Endometrium (tissue), 2 donors: ENCODE data around the gene MPZL2.
"Not testable (repeated sequence)": the region's sequence is repeated elsewhere in the genome, so short reads cannot be mapped to it uniquely, and the experiment has no call there.

Experiments used
- FAIRE-seq: peaks from 2 replicates; lab custom pipeline; 2012; peaks lifted over from hg19 to GRCh38; lab: Jason Lieb, UNC
- donor health status: control.
- donor health status: control.

MPZL2 gene

DNA sequence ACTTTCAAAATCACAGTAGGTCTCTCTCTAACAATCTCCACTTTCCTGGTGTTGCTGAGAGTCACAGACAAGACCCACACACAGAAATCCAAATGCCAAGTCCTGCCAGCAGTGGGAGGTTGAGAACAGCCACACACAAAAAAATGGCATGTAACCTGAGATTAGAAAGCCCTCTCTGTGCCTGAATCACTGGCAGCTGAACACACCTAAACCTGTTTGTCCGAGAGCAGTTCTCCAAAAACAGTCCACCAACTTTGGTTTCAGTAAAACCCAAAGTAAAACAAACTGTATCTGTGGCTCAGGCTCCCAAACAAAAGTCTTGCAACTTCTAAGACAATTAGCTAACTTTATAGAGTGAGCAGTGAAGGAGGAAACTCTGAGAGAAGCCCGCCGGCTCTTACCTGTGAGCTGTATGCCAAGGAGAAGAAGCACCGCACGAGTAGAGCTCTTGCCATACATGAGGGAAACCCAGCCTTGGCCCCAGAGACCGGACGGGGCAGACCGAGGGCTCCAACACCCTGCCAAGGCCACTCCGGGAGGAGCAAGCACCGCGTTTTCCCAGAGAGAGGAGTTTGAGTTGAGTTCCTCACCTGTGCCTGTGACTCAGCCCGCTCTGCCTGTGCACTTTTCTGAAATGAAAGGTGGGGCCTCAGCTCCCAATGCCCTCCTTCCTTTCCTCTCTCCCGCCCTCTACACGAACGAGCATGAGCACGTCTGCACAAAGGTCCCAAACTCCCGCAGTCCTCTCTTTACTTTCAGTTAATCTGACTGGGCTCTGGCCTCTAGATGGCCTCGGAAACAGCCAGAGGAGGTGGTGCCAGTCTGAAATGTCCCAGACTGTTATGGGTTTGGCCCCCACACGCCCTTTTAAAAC, at the start of gene MPZL2:
Gene MPZL2, minus strand, starts transcription at position 603 of the 874 bp plus-strand sequence. Its CDS starts 144 bp downstream, at position 459.
- no peak for FAIRE-seq

DNA sequence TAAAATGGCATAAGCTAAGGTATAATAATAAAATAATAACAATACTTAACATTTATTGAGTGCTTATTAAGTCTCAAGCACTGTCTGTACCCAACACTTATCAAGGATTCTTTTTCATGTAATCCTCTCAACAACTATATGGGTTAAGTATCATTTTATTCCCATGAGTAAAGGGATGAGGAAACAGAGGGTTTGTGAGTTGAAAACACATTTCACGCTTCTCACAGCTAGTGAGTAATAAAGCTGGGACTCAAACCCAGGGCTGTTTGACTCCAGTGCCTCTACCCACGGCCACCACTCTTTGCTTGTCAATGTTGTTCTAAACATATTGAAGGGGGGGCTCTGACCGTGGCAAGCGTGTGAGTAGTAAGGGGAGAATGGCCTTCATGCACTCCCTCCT, 49.1 kb upstream of the MPZL2 start:
- no peak for FAIRE-seq

DNA sequence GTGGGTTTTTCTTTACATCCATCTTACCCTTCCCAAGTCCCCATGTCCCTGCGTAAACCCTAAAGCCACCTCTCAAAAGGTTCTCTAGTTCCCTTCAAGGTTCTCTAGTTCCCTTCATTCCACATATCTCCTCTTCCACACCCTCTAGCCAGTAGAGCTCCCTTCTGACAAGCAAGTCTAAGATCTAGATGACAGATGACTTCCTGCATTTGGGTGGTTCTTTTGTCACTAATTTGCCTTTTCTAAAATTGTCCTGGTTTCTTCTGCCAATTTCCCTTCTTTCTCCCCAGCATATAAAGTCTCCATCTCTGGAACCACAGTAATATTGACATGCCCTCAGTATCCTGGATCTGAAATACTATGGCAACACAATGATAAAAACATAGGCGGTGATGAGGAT, 48.2 kb upstream of the MPZL2 start:
- no peak for FAIRE-seq

DNA sequence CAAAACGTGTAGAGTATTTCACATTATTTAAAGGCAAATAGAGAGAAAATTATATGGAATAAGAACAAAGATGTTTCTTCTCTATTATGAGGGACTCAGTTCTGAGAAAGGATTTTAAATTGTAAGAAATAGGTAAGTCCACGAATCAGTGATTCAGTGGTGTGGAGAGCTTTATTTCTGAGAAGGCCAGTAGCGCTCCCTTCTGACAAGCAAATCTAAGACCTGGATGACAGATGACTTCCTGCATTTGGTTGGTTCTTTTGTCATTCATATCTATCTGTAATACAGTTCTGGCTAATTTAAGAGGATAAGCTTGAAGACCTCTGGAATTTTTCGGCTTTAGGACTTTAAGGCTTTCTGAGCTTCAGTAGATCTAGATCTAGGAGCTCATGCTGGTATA, 47.4 kb upstream of the MPZL2 start:
- no peak for FAIRE-seq

DNA sequence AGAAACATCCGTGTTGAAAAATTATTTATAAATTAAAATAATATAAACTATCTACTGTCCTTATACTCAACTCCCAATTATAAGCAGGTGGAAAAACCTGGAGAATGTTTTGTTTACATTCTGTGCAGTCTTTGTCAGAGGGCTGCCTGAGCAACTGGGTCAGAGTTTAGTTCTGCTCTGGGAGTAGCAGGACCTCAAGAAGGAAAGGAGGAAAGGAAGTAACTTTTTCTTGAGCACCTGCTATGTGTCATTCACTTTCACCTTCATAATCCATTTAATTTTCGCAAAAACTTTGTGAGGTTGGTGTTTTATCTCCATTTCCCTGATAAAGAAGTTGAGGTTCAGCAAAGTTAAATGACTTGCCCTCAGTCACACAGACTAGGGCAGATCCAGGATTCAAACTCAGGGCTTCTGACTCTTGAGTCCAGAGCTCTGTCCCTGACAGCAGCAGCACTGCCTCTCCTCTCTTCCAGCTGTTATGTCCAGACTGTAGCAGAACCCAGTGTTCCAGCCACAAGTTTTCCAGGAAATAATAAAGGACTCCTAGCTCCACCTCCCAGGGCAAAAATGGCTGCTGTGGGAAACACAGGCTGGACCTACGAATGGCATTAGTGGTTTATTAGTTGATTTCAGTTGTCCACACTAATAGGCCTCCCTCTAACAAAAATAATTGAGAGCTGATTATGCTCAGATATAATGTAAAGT, 46.8 kb upstream of the MPZL2 start:
- FAIRE-seq, result no peak

DNA sequence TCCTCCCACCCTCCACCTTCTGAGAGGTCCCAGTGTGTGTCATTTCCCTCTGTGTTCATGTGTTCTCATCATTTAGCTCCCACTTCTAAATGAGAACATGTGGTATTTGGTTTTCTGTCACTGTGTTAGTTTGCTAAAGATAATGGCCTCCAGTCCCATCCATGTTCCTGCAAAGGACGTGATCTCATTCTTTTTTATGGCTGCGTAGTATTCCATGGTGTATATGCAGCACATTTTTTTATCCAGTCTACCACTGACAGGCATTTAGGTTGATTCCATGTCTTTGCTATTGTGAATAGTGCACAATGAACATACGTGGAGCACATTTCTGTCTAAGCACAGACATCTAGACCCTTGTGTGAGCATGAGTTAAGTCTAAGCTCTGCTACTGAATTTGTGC, 46.2 kb upstream of the MPZL2 start:
- FAIRE-seq, result no peak

DNA sequence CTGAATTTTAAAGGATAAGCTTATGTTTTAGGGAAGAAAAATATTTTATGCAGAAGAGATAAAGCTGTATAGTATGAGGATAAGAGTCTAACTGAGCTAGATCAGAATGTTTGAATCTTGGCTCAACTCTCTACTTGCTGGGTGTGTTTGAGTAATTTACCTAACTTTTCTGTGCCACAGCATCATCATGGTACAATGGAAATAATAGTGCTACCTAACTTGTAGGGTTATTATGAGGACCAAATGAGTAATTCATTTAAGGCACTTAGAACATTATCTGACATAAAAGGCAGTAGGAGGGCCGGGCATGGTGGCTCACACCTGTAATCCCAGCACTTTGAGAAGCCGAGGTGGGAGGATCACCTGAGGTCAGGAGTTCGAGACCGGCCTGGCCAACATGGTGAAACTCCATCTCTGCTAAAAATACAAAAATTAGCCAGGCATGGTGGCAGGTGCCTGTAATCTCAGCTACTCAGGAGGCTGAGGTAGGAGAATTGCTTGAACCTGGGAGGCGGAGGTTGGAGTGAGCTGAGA, 45.0 kb upstream of the MPZL2 start:
- FAIRE-seq, result not testable (repeated sequence)

DNA sequence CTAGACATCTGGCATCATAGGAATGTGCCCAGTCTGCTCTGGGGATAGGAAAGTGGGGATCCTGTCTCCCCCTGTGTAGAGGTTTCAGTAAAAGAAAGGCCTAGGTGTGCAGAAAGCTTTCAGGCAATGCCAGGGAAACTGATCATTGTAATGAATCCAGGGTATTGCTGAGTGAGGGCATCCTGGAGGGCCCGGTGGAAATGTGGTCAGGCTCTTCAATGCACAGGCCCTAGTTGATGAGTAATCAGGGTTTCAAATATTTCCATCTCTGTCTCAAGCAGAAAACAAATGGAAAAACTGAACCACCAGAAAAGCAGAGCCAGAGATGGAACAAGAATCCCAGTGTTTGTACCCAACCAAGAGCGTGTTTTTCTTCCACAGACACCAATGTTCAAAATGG, 42.5 kb upstream of the MPZL2 start:
- no peak for FAIRE-seq

DNA sequence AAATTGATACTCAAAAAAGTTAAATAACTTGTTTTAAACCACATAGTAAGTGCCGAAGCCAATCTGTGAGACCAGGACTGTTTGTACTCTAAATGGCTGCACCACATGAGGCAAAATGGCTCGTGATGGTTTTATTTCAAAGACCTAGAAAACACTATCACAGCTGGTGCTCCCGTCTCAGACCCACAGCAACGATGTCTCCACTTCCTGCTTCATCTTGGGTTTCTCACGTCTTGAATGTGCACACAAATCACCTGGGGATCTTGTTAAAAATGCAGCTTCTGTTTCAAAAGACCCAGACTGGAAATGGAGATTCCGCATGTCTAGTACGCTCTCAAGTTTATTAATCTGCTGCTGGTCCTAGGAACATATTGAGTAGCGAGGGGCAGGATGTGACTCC, 41.6 kb upstream of the MPZL2 start:
- FAIRE-seq, result no peak

DNA sequence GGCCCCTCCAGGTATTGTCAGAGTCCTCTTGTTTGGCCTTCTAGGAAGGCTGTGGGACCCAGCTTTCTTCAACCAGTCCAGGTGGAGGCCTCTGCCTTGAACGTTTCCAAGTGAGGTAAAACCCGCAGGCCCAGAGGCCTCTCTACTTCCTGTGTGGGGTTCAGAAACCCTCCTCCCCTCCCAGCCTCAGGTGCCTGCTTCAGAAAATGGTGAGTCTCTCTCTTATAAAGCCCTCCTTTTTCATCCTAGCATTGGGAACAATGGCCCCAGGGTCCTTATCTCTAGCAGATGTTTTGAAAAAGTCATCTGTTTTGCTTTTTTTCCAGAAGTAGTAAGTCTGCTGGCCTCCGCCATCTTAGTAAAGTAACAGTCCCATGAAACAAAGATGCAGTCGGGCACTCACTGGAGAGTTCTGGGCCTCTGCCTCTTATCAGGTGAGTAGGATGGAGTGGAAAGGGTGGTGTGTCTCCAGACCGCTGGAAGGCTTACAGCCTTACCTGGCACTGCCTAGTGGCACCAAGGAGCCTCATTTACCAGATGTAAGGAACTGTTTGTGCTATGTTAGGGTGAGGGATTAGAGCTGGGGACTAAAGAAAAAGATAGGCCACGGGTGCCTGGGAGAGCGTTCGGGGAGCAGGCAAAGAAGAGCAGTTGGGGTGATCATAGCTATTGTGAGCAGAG, 40.6 kb upstream of the MPZL2 start, which contains the start of gene CD3E:
Gene CD3E, plus strand, starts transcription at position 163 of the 681 bp plus-strand sequence. Its CDS starts 223 bp downstream, at position 386.
- FAIRE-seq, result no peak

DNA sequence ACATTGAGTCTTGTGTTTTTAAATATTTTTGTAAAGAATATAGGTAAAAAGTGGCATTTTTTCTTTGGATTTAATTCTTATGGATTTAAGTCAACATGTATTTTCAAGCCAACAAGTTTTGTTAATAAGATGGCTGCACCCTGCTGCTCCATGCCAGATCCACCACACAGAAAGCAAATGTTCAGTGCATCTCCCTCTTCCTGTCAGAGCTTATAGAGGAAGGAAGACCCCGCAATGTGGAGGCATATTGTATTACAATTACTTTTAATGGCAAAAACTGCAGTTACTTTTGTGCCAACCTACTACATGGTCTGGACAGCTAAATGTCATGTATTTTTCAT, 40.1 kb upstream of the MPZL2 start:
- no peak for FAIRE-seq

DNA sequence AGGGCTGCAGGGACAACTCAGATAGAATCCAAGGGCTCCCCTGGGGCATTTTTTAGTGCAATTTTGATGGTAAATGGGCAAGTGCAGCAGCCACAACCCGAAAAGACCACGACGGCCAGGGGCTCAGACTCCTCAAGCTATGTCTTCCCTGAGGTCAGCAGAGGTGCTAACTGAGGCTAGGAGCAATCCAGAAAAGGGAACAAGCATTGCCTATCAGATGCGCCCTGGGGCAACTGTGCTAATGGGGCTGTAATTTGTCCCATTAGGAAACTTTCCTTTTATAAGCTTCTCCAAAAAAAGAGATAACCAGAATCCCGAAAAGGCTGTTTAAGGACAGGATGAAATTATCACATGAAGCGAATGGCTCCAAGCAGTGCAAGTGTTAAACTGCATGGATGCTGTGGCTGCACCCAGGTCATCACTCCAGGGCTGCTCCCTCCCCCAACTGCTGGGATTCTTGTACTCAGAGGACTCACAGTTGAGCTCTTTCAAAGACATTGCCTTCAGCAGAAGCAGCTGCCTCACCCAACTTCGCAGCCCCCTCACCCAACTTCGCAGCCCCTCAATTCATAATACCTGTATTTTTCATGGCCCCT, 37.6 kb upstream of the MPZL2 start:
- FAIRE-seq, result no peak

DNA sequence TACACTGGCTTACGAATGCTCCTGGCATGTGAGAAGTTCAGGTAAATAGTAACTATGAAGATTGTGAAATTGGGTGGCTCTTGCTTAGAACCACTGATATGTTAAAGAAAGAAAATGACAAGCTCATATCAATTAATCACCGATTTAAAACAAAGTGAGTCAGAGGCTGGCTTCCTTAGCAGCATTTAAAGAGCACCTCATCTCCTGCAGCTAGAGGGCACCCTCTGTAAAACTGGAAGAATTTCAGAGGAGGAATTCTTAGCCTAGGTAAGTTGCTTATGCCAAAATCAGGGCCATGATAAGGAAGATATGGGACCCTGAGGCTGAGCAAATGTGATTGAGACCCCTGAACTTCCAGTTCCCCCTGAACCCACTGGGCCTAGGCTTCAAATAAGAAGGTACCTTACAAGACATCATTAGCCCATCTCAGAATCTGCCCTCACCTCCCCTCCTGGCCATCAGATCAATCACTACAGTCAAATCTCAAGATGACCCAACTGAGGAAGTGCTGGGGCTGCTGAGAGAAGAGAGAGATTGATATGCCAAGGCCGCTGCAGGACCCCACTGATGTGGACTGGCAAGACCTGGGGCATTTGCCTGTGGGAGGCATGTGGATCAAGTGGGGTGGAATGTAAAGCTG, 31.8 kb upstream of the MPZL2 start:
- FAIRE-seq, result no peak

DNA sequence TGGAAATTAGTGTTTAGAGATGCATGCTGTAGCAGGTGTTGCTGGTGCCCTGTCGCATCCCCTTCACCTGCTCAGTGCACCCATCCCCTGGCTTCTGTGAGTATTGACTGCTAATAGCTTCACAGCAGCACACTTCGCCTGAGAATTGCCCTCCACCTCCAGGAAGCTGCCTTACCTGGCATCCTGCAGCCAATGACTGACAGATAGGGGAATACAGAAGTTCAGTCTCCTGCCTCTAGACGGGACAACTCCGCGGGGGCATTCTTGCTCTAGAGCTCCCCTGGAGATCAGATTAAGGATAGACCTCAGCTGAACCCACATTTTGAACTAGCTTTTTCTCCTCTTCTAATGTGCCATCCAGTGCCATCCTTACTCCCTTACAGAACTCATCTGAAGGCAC, 31.1 kb upstream of the MPZL2 start:
- no peak for FAIRE-seq

DNA sequence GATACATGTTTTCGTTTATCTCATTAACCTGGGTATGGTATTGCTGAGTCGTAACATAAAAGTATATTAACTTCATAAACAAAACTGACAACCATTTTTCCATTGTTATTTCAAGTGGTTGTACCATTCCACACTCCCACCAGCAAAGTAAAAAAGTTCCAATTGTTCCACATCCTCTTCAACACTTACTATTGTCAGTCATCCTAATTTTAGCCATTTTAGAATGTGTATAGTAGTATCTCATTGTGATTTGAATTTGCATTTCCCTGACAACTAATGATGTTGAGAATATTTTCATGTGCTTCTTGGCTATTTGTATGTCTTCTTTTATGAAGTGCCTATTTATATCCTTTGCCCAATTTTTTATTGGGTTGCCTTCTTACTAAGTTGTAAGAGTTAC, 30.0 kb upstream of the MPZL2 start:
- FAIRE-seq, result no peak

DNA sequence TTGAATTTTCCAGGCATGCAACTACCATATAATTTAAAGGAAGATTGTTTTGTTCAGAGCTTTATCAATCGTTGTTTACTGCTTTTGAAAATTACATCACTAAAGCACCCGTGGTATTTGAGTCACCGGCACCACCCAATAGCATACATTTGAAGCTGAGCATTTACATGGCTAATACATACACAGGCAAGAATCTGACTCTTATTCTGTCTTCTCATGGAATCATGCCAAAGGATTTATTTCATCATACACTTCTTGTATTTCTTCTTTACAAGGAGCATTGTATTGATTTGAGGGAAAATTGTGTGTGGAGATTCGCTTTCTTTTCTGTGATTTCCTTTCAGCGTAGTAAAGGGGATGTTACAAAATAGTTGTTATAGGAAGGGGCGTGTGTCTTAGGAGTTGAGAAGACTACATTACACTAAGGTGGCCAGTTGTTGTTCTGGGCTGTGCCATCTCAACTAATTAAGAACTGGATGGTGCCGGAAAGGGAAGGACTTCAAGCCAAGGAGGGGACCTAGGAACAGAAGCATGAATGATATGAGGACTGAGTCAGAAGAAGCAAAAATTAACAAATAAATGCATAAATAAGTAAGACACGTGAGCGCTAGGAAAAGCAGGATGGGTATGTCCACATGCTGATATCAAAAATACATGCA, 27.5 kb upstream of the MPZL2 start:
- FAIRE-seq, result no peak

DNA sequence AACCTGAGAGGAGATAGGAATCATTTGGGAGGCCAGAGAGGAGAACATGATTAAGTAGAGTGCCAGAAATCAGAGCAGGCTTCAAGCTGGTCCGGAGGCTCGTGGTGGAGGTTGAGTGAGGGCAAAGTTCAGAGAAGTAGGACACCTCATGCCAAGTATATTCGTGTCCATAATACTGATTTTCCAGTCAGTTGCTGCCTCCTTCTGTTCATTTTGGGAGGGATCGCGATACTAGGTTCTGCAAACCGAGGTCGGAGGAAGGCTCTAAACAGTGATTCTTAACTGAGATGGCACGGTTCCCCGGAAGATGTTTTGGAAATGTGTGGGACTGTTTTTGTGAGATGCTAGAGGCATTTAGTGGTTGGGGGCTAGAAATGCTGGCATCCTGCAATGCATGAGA, 26.8 kb upstream of the MPZL2 start:
- FAIRE-seq, result no peak

DNA sequence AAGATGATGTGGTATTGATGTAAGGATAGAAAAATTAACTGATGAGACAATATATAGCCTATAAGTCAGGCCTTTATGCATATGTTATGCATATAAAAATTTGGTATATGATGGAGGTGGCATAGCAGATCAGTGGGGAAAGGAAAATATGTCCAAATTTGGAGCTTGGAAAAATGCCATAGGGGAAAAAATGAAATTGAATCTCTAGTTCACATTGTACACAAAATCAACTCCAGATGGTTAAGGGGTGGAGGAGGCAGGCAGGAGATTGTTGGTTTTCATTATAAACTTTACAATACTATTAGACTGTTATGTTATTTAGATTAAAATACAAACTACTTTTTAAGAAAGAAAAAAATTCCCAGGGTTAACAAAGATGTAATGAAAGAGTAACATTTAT, 25.3 kb upstream of the MPZL2 start:
- no peak for FAIRE-seq

DNA sequence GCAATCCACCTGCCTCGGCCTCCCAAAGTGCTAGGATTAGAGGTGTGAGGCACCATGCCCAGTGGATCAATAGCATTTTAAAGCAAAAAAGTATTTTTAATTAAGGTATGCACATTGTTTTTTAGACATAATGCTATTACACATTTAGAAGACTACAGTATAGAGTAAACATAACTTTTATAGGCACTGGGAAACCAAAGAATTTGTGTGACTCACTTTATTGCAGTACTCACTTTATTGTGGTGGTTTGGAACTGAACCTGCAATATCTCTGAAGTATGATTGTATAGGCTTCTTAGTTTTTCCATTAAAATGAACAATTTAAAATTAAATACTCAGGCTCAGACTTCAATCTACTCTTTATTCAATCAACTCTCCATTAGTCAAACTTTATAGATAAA, 22.9 kb upstream of the MPZL2 start:
- FAIRE-seq, result no peak

DNA sequence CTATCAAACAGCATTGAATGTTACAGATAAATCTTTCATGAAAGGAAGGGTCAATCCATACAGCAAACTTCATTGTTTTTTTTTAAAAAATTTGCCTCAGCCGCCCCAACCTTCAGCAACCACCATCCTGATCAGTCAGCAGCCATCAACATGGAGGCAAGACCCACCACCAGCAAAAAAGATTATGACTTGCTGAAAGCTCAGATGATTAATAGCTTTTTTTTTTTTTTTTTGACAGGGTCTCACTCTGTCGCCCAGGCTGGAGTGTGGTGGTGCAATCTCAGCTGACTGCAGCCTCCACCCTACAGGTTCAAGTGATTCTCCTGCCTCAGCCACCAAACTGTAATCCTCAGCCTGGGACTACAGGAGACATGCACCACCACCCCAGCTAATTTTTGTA, 22.4 kb upstream of the MPZL2 start:
- FAIRE-seq, result no peak

DNA sequence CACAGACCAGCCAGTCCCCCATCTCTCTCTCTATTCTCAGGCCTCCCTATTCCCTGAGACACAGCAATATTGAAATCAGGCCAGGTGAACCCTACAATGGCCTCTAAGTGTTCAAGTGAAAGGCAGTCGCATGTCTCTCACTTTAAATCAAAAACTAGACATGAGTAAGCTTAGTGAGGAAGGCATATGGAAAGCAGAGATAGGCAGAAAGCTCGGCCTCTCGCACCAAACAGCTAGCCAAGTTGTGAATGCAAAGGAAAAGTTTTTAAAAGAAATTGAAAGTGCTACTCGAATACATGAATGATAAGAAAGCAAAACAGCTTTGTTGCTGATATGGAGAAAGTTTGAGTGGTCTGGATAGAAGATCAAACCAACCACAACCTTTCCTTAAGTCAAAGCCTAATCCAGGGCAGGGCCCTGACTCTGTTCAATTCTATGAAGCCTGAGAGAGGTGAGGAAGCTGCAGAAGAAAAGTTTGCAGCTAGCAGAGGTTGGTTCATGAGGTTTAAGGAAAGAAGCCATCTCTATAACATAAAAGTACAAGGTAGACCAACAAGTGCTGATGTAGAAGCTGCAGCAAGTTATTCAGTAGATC, 19.8 kb upstream of the MPZL2 start:
- FAIRE-seq, result no peak
